HepG2 (cell line): ENCODE measurements around the gene CHCHD1. TPM values are rescaled to one million over a fixed set of nuclear protein-coding genes. Genes with fewer than 3 reads are reported as not detected.

Experiments
- GMEB1 ChIP-seq: sonication (generic); formaldehyde crosslinking; IDR thresholded peaks from 2 replicates; pipeline ENCODE4 v1.5.1; 2020; ENCODE audit warnings: missing genetic modification reagents, mild to moderate bottlenecking, borderline replicate concordance
- HMGXB3 ChIP-seq: sonication (generic); formaldehyde crosslinking; IDR thresholded peaks from 2 replicates; pipeline ENCODE4 v1.4.0; 2020; ENCODE audit warnings: missing genetic modification reagents, borderline replicate concordance
- HNRNPL ChIP-seq: fragments of 200-400 bp; formaldehyde crosslinking; IDR thresholded peaks from 2 replicates; pipeline ENCODE4 v1.6.1; 2017; ENCODE audit warnings: mild to moderate bottlenecking, low read depth, low read length
- KIAA2018 ChIP-seq: sonication (generic); formaldehyde crosslinking; IDR thresholded peaks from 2 replicates; pipeline ENCODE4 v1.5.0; 2020; ENCODE audit warnings: mild to moderate bottlenecking, missing genetic modification reagents, borderline replicate concordance
- LRRFIP1 ChIP-seq: sonication (generic); formaldehyde crosslinking; conservative IDR thresholded peaks from 2 replicates; pipeline ENCODE4 v1.4.0; 2020; ENCODE audit warnings: missing genetic modification reagents
- POGZ ChIP-seq: sonication (generic); formaldehyde crosslinking; IDR thresholded peaks from 2 replicates; pipeline ENCODE4 v1.4.0; 2020; ENCODE audit warnings: mild to moderate bottlenecking, missing genetic modification reagents
- ZNF468 ChIP-seq: sonication (generic); formaldehyde crosslinking; IDR thresholded peaks from 2 replicates; pipeline ENCODE4 v1.8.0; 2022; ENCODE audit warnings: mild to moderate bottlenecking, moderate library complexity, missing genetic modification reagents
- ZNF777 ChIP-seq: sonication (generic); formaldehyde crosslinking; IDR thresholded peaks from 2 replicates; pipeline ENCODE4 v1.4.0; 2020; ENCODE audit warnings: missing genetic modification reagents
- polyA plus RNA-seq, 8 experiments: library from polyadenylated mRNA; depleted of rRNA in 3 of 8; stranded (reverse) in 7 of 8; unstranded in 1 of 8; fragments of >200 nt; fragmentation: Illumina TruSeq in 4 of 8; extraction: Trizol in 4 of 8; gene quantifications; 2 replicates each; pipeline versions ENCODE4 v1.2.1 to v1.2.3, GENCODE V29; 2011 to 2016; ENCODE audit warnings: low read depth in 4 of 8, missing spikeins in 1 of 8, mixed read lengths in 1 of 8; ENCODE audit not compliant: insufficient read depth in 1 of 8
- total RNA-seq, 5 experiments: library from RNA; depleted of rRNA; stranded (reverse); fragments of >200 nt; fragmentation: Illumina TruSeq; extraction: Trizol; gene quantifications; 2 replicates each; pipeline ENCODE4 v1.2.3, GENCODE V29; 2016; ENCODE audit warnings: low read depth in 1 of 5

Gene CHCHD1
- total and polyA plus RNA-seq, 2 of the 13 experiments (the other 11 are each of a cell fraction or from before 2014, with no cell fraction given), result 36.9 to 71.2 TPM

- TF ChIP-seq GMEB1, result peak; percentile 99
- no peak for TF ChIP-seq ZNF468
- peak; percentile 54 for TF ChIP-seq POGZ (CRISPR knock-in tag)
- 0 out of 2 replicates have a peak, but pooled peaks have one; percentile 15 for TF ChIP-seq HNRNPL
- TF ChIP-seq HMGXB3 (CRISPR knock-in tag), result peak; percentile 86; the same call in 1 of the 2 replicates
- TF ChIP-seq ZNF777 (CRISPR knock-in tag), result peak; percentile 50; the same call in 1 of the 2 replicates
- no peak for TF ChIP-seq KIAA2018
- no peak for TF ChIP-seq LRRFIP1
These were observed at the start of gene CHCHD1 (continued) for GRCh38 chr10:73781879-73782748.
